Left lobe of liver (tissue), 2 donors: ENCODE results near the gene CBR4. TPM values are rescaled to one million over a fixed set of nuclear protein-coding genes. Genes with fewer than 3 reads are reported as not detected.
A peak's percentile ranks its signal among the peaks of the same experiment; 100 is the strongest.
"Not testable (repeated sequence)": the region's sequence is repeated elsewhere in the genome, so short reads cannot be mapped to it uniquely, and the experiment has no call there.

Experiments
- ATAC-seq: fragments of 200-7000 bp; cut with Tn5 transposase; one replicate; pipeline ENCODE4 v1.9.1; 2020; ENCODE audit warnings: mild to moderate bottlenecking, moderate library complexity
- DNase-seq: peaks from one replicate; pipeline ENCODE4 v3.0.0-alpha.2; 2020; ENCODE audit warnings: low spot score
- total RNA-seq: library from RNA; stranded (reverse); gene quantifications from one replicate; pipeline ENCODE4 v1.2.1, GENCODE V29; 2021
- donor health status: DM: no; HTN: no; CAD: no; lungs with moderate emphysema.
- donor health status: DM: no; HTN: yes; CAD: no.

CBR4 gene
- total RNA-seq, 1 donor from 2014 or later: 39.1 TPM

- DNase-seq, ATAC-seq: not testable (repeated sequence)
These were observed 26.0 kb upstream of the CBR4 start for GRCh38 chr4:169035871-169036620.

GRCh38 chr4:169033660-169034059 is 23.6 kb upstream of the CBR4 start:
- peak; percentile 86 for ATAC-seq
- peak; percentile 54 for DNase-seq

GRCh38 chr4:169032883-169033645 is 23.0 kb upstream of the CBR4 start:
- no peak for ATAC-seq
- no peak for DNase-seq

- ATAC-seq (no peak), DNase-seq (no peak)
These were observed 22.1 kb upstream of the CBR4 start for GRCh38 chr4:169032194-169032593.

GRCh38 chr4:169031392-169031791 is 21.3 kb upstream of the CBR4 start:
- no peak for DNase-seq
- no peak for ATAC-seq

GRCh38 chr4:169030562-169030982 is 20.5 kb upstream of the CBR4 start:
- no peak for ATAC-seq
- DNase-seq: no peak

GRCh38 chr4:169029947-169030346 is 19.9 kb upstream of the CBR4 start:
- no peak for DNase-seq
- no peak for ATAC-seq

GRCh38 chr4:169027663-169028062 is 17.6 kb upstream of the CBR4 start:
- ATAC-seq (no peak), DNase-seq (no peak)

GRCh38 chr4:169025184-169025583 is 15.1 kb upstream of the CBR4 start:
- no peak for DNase-seq
- no peak for ATAC-seq

- ATAC-seq: peak; percentile 95
- no peak for DNase-seq
These were observed 14.7 kb upstream of the CBR4 start for GRCh38 chr4:169024762-169025161.

- DNase-seq: no peak
- ATAC-seq: no peak
These were observed 8.4 kb upstream of the CBR4 start for GRCh38 chr4:169018406-169018805.

- ATAC-seq (no peak), DNase-seq (no peak)
These were observed 7.9 kb upstream of the CBR4 start for GRCh38 chr4:169017971-169018370.

- no peak for DNase-seq
- no peak for ATAC-seq
These were observed 5.2 kb upstream of the CBR4 start for GRCh38 chr4:169015186-169015623.

GRCh38 chr4:169014586-169014985 is 4.5 kb upstream of the CBR4 start:
- ATAC-seq: no peak
- DNase-seq: no peak

GRCh38 chr4:169013396-169013795 is 3.3 kb upstream of the CBR4 start:
- DNase-seq (no peak), ATAC-seq (no peak)

- ATAC-seq (no peak), DNase-seq (no peak)
These were observed 2.0 kb upstream of the CBR4 start for GRCh38 chr4:169012049-169012448.

- DNase-seq: peak; percentile 72
These were observed 550 bp downstream of the CBR4 start for GRCh38 chr4:169009286-169010124.

GRCh38 chr4:169005453-169006099 is 4.5 kb downstream of the CBR4 start:
- DNase-seq: no peak
- peak; percentile 44 for ATAC-seq

More at GRCh38 chr4:169009286-169010124, 550 bp downstream of the CBR4 start:
- ATAC-seq: peak; percentile 54

- ATAC-seq: peak; percentile 88
These were observed 9.7 kb downstream of the CBR4 start for GRCh38 chr4:169000315-169000714.

GRCh38 chr4:168999809-169000208 is 10.2 kb downstream of the CBR4 start:
- DNase-seq (no peak), ATAC-seq (no peak)

More at GRCh38 chr4:169000315-169000714, 9.7 kb downstream of the CBR4 start:
- no peak for DNase-seq

GRCh38 chr4:168998596-168998995 is 11.5 kb downstream of the CBR4 start:
- ATAC-seq: no peak
- DNase-seq: no peak
